H1 (cell line): ENCODE data around the gene CCNK. TPM values are rescaled to one million over a fixed set of nuclear protein-coding genes. Genes with fewer than 3 reads are reported as not detected.

ENCODE experiments used
- CTCF ChIA-PET: fragments of 300-600 bp; sonication (Branson Sonifier 250); formaldehyde crosslinking; loops from one replicate; lab custom pipeline; 2021; ENCODE audit not compliant: partially characterized antibody; lab: Charles Lee
- POLR2A ChIA-PET: fragments of 300-600 bp; sonication (Branson Sonifier 250); formaldehyde crosslinking; loops from one replicate; lab custom pipeline; 2021; ENCODE audit warnings: inconsistent platforms; ENCODE audit not compliant: partially characterized antibody; lab: Charles Lee
- DNase-seq, 2 experiments: peaks; one replicate each; pipeline versions ENCODE4 v3.0.0 to v3.0.0-alpha.2; 2010 to 2022; ENCODE audit warnings: low spot score in 2 of 2, low read depth in 1 of 2, mixed read lengths in 1 of 2
- FAIRE-seq: peaks from 2 replicates; lab custom pipeline; 2011; peaks lifted over from hg19 to GRCh38; lab: Jason Lieb, UNC
- H2AFZ ChIP-seq: 2 replicates; pipeline ENCODE4 v1.8.1; 2012; ENCODE audit warnings: low read length, inconsistent platforms
- H2AK5ac ChIP-seq: 2 replicates; pipeline ENCODE4 v1.6.1; 2013; ENCODE audit warnings: low read depth, low read length
- H2BK120ac ChIP-seq: replicated peaks from 2 replicates; pipeline ENCODE3; 2013; ENCODE audit warnings: low read depth, low read length, inconsistent platforms
- H2BK12ac ChIP-seq: 2 replicates; pipeline ENCODE4 v1.6.1; 2013; ENCODE audit warnings: low read depth, low read length
- H2BK15ac ChIP-seq: 2 replicates; pipeline ENCODE4 v1.6.1; 2013; ENCODE audit warnings: low read length
- H2BK20ac ChIP-seq: 2 replicates; pipeline ENCODE4 v1.6.1; 2013; ENCODE audit warnings: low read length
- H2BK5ac ChIP-seq: 2 replicates; pipeline ENCODE4 v1.6.1; 2013; ENCODE audit warnings: low read depth, low read length
- H3K14ac ChIP-seq: 2 replicates; pipeline ENCODE4 v1.6.1; 2013; ENCODE audit warnings: inconsistent platforms; ENCODE audit not compliant: insufficient read length
- H3K18ac ChIP-seq: 2 replicates; pipeline ENCODE4 v1.6.1; 2013; ENCODE audit warnings: low read length; ENCODE audit errors: extremely low read depth
- H3K23ac ChIP-seq: 2 replicates; pipeline ENCODE4 v1.6.1; 2013; ENCODE audit warnings: inconsistent platforms; ENCODE audit not compliant: insufficient read length
- H3K23me2 ChIP-seq: 2 replicates; pipeline ENCODE4 v1.6.1; 2013; ENCODE audit warnings: low read depth, low read length
- H3K27ac ChIP-seq: 2 replicates; pipeline ENCODE4 v1.6.1; 2011; ENCODE audit warnings: low read depth, low read length, inconsistent platforms
- H3K27me3 ChIP-seq, 4 experiments: replicated peaks in 1 of 4; 1 replicate in 1 of 4; 2 replicates in 3 of 4; pipeline versions ENCODE4 v1.6.1 to v1.8.1; 2011 to 2013; ENCODE audit warnings: low read length in 3 of 4, mild to moderate bottlenecking in 3 of 4, inconsistent platforms in 2 of 4, mixed read lengths in 2 of 4, moderate library complexity in 1 of 4; ENCODE audit not compliant: control insufficient read depth in 3 of 4, insufficient read depth in 3 of 4; ENCODE audit errors: extremely low read depth in 1 of 4
- H3K36me3 ChIP-seq, 4 experiments: 2 replicates each; pipeline versions ENCODE4 v1.6.1 to v1.8.1; 2011 to 2013; ENCODE audit warnings: mild to moderate bottlenecking in 4 of 4, low read length in 3 of 4, moderate library complexity in 2 of 4, control low read depth in 1 of 4, inconsistent platforms in 1 of 4; ENCODE audit not compliant: insufficient read depth in 4 of 4, control insufficient read depth in 2 of 4
- H3K4ac ChIP-seq: replicated peaks from 2 replicates; pipeline ENCODE3; 2013; ENCODE audit warnings: low read length, low read depth, mixed read lengths, inconsistent platforms; ENCODE audit not compliant: insufficient read length
- H3K4me1 ChIP-seq, 4 experiments: replicated peaks in 1 of 4; 1 replicate in 1 of 4; 2 replicates in 3 of 4; pipeline versions ENCODE4 v1.6.1 to v1.8.1; 2011 to 2013; ENCODE audit warnings: low read length in 3 of 4, inconsistent platforms in 2 of 4, mixed read lengths in 1 of 4; ENCODE audit not compliant: insufficient read depth in 4 of 4, control insufficient read depth in 3 of 4
- H3K4me2 ChIP-seq, 2 experiments: 2 replicates each; pipeline versions ENCODE4 v1.6.1 to v1.8.1; 2011 to 2013; ENCODE audit warnings: low read depth in 2 of 2, low read length in 2 of 2, control low read depth in 1 of 2, inconsistent platforms in 1 of 2, mild to moderate bottlenecking in 1 of 2; ENCODE audit not compliant: insufficient read depth in 1 of 2
- H3K4me3 ChIP-seq, 4 experiments: fragments of 200-600, 300-600 bp in 1 of 4; sonication (generic), shearing (Covaris generic), sonication (Bioruptor Twin) in 1 of 4; 2 replicates each; pipeline versions ENCODE4 v1.5.1 to v1.8.1; 2011 to 2016; ENCODE audit warnings: low read length in 4 of 4, low read depth in 3 of 4, control low read depth in 2 of 4, inconsistent platforms in 2 of 4, mild to moderate bottlenecking in 2 of 4, mixed read lengths in 1 of 4, moderate library complexity in 1 of 4; ENCODE audit not compliant: insufficient read depth in 2 of 4; ENCODE audit errors: extremely low read depth in 1 of 4
- H3K56ac ChIP-seq: replicated peaks from 2 replicates; pipeline ENCODE3; 2013; ENCODE audit warnings: low read depth, mild to moderate bottlenecking, mixed read lengths, low read length, inconsistent platforms; ENCODE audit not compliant: insufficient read length
- H3K79me1 ChIP-seq: 2 replicates; pipeline ENCODE4 v1.6.1; 2013; ENCODE audit warnings: low read depth, low read length, control low read depth
- H3K79me2 ChIP-seq, 2 experiments: 2 replicates each; pipeline versions ENCODE4 v1.6.1 to v1.8.1; 2012 to 2013; ENCODE audit warnings: low read length in 2 of 2, mild to moderate bottlenecking in 2 of 2, inconsistent platforms in 1 of 2; ENCODE audit not compliant: insufficient read depth in 2 of 2, control insufficient read depth in 1 of 2
- H3K9ac ChIP-seq, 4 experiments: replicated peaks in 1 of 4; 1 replicate in 1 of 4; 2 replicates in 3 of 4; pipeline versions ENCODE4 v1.6.1 to v1.8.1; 2011 to 2013; ENCODE audit warnings: low read depth in 3 of 4, low read length in 3 of 4, control low read depth in 2 of 4, mild to moderate bottlenecking in 2 of 4, moderate library complexity in 2 of 4, inconsistent platforms in 1 of 4; ENCODE audit errors: extremely low read depth in 1 of 4
- H3K9me3 ChIP-seq, 2 experiments: 2 replicates each; pipeline versions ENCODE4 v1.6.1 to v1.8.1; 2012 to 2013; ENCODE audit warnings: mild to moderate bottlenecking in 2 of 2, moderate library complexity in 2 of 2, control low read depth in 1 of 2, inconsistent platforms in 1 of 2, low read depth in 1 of 2, low read length in 1 of 2, mixed read lengths in 1 of 2; ENCODE audit not compliant: insufficient read depth in 2 of 2
- H4K20me1 ChIP-seq, 2 experiments: replicated peaks in 1 of 2; 2 replicates each; pipeline versions ENCODE3 to v1.8.1; 2011 to 2013; ENCODE audit warnings: inconsistent platforms in 2 of 2, low read length in 2 of 2, mild to moderate bottlenecking in 1 of 2; ENCODE audit not compliant: insufficient read depth in 2 of 2, control insufficient read depth in 1 of 2
- H4K5ac ChIP-seq: 2 replicates; pipeline ENCODE4 v1.6.1; 2013; ENCODE audit warnings: low read length, low read depth, mixed read lengths, inconsistent platforms; ENCODE audit not compliant: insufficient read length
- H4K8ac ChIP-seq: 2 replicates; pipeline ENCODE4 v1.8.0; 2013; ENCODE audit warnings: mild to moderate bottlenecking, moderate library complexity, low read length, inconsistent platforms; ENCODE audit not compliant: insufficient read depth; ENCODE audit errors: extremely low read depth
- H4K91ac ChIP-seq: replicated peaks from 2 replicates; pipeline ENCODE3; 2013; ENCODE audit warnings: low read length, mixed read lengths, inconsistent platforms; ENCODE audit not compliant: insufficient read length
- ASH2L ChIP-seq: fragments of 200-600, 300-600 bp; sonication (generic); IDR thresholded peaks from one replicate; pipeline ENCODE4 v1.7.1; 2017; ENCODE audit warnings: low read length
- CHD2 ChIP-seq: IDR thresholded peaks from 2 replicates; pipeline ENCODE4 v1.6.1; 2012; ENCODE audit warnings: low read length, improper control_type of control experiment
- GABPA ChIP-seq: IDR thresholded peaks from 2 replicates; pipeline ENCODE4 v1.6.1; 2011; ENCODE audit warnings: mild to moderate bottlenecking, low read length, moderate library complexity, borderline replicate concordance; ENCODE audit not compliant: insufficient read depth
- GTF2F1 ChIP-seq: IDR thresholded peaks from 2 replicates; pipeline ENCODE4 v1.6.1; 2012; ENCODE audit warnings: low read depth, low read length, improper control_type of control experiment, borderline replicate concordance
- JUND ChIP-seq: IDR thresholded peaks from 2 replicates; pipeline ENCODE4 v1.6.1; 2011; ENCODE audit warnings: mild to moderate bottlenecking, improper control_type of control experiment, low read length
- KDM1A ChIP-seq: fragments of 200-600, 300-600 bp; sonication (generic); IDR thresholded peaks from 2 replicates; pipeline ENCODE4 v1.7.1; 2016; ENCODE audit warnings: mild to moderate bottlenecking, low read length, borderline replicate concordance
- MAX ChIP-seq: IDR thresholded peaks from 2 replicates; pipeline ENCODE4 v1.6.1; 2012; ENCODE audit warnings: inconsistent platforms
- PHF8 ChIP-seq: fragments of 200-600 bp; sonication (generic); conservative IDR thresholded peaks from 2 replicates; pipeline ENCODE4 v1.7.1; 2012; ENCODE audit warnings: low read depth, mild to moderate bottlenecking, inconsistent platforms, low read length, moderate library complexity
- RFX5 ChIP-seq: IDR thresholded peaks from 2 replicates; pipeline ENCODE4 v1.6.1; 2011; ENCODE audit warnings: low read depth, low read length, improper control_type of control experiment, borderline replicate concordance
- SUZ12 ChIP-seq: fragments of 200-600 bp; sonication (generic); IDR thresholded peaks from 2 replicates; pipeline ENCODE4 v1.6.1; 2012; ENCODE audit warnings: mild to moderate bottlenecking, inconsistent platforms, low read length, moderate library complexity, mixed read lengths
- TAF7 ChIP-seq: optimal IDR thresholded peaks from 2 replicates; pipeline ENCODE3; 2011; ENCODE audit warnings: low read depth, mild to moderate bottlenecking, inconsistent platforms, low read length, moderate library complexity, borderline replicate concordance
- TCF12 ChIP-seq: IDR thresholded peaks from 2 replicates; pipeline ENCODE4 v1.6.1; 2011; ENCODE audit warnings: low read depth, mild to moderate bottlenecking, low read length
- TEAD4 ChIP-seq: IDR thresholded peaks from 2 replicates; pipeline ENCODE4 v1.6.1; 2012; ENCODE audit warnings: low read depth, low read length, inconsistent platforms, mixed read lengths
- WGBS, 2 experiments: shearing (Covaris generic) in 1 of 2; methylation state at CpG; one replicate each; pipeline versions ENCODE4 v1.1.6 to v1.1.7; 2013 to 2015; ENCODE audit warnings: low lambda C conversion rate in 2 of 2, mixed read lengths in 2 of 2, inconsistent platforms in 1 of 2, low coverage in 1 of 2, missing lambda C conversion rate in 1 of 2; ENCODE audit not compliant: insufficient replicate concordance in 2 of 2, insufficient coverage in 1 of 2, insufficient read length in 1 of 2; ENCODE audit errors: extremely low coverage in 1 of 2, missing lambda C conversion rate in 1 of 2; 5-methylcytosine and 5-hydroxymethylcytosine counted together
- polyA plus RNA-seq, 7 experiments: library from polyadenylated mRNA; depleted of rRNA in 3 of 7; stranded (reverse) in 5 of 7; unstranded in 2 of 7; fragments of >200 nt in 5 of 7; fragments of 200-250 nt in 2 of 7; gene quantifications; 1 replicate in 5 of 7; 2 replicates in 1 of 7; 4 replicates in 1 of 7; pipeline versions ENCODE4 v1.2.1 to v1.2.3, GENCODE V29; 2011 to 2013; ENCODE audit warnings: missing spikeins in 2 of 7, mixed read lengths in 2 of 7
- total RNA-seq: library from RNA; stranded (reverse); fragmentation: NEBNext Ultra II Directional; extraction: Animal tissue kit (Norgen Biotek cat#: 25700); gene quantifications from 2 replicates; pipeline ENCODE4 v1.2.1, GENCODE V29; 2021

CCNK gene
- total and polyA plus RNA-seq, 2 of the 8 experiments (the other 6 are each of a cell fraction or from before 2014, with no cell fraction given), result 10.7 to 82.7 TPM

GRCh38 chr14:99548255-99548654, 67.0 kb downstream of the CCNK start:
- no peak overlapping the region for H3K23ac ChIP-seq
- WGBS, 2 experiments, result 94% methylated on average over 18 of the region's 18 CpGs; no CpG with 5 or more reads in 1 of the 2 experiments
- H3K27ac ChIP-seq, result no peak overlapping the region
- DNase-seq (no peak), FAIRE-seq (no peak)
- H2BK5ac ChIP-seq, result no peak overlapping the region
- H3K56ac ChIP-seq, result no peak overlapping the region
- H4K8ac ChIP-seq, result no peak overlapping the region
- peaks cover 3 to 20% of the 10 kb centered on the region in 2 experiments for H4K20me1 ChIP-seq
- no peak overlapping the region for H4K5ac ChIP-seq
- no peak overlapping the region for H4K91ac ChIP-seq
- peaks cover 2% of the 10 kb centered on the region; the same call in 1 of the 2 replicates for H3K23me2 ChIP-seq
- POLR2A ChIA-PET, result interaction anchor here (0.9 to 1.1 kb wide), 2 partner anchors 56 to 67 kb away, joined by 3 read pairs; partner anchors contain the start of genes CCDC85C, CCNK and SETD3
- no peaks in the 10 kb centered on the region for H3K27me3 ChIP-seq
- H3K4me1 ChIP-seq, result peaks cover 8 to 25% (median 13%) of the 10 kb centered on the region in 4 experiments; a peak in 6 of 7 replicates
- H3K79me1 ChIP-seq, result peaks cover 27% of the 10 kb centered on the region
- no peaks in the 10 kb centered on the region for H3K9me3 ChIP-seq
- no peak overlapping the region for H2BK15ac ChIP-seq
- peaks cover 0 to 66% of the 10 kb centered on the region in 2 experiments; a peak in 2 of 4 replicates for H3K79me2 ChIP-seq
- H2BK12ac ChIP-seq, result no peak overlapping the region
- H3K18ac ChIP-seq, result no peak overlapping the region
- no peak overlapping the region for H3K9ac ChIP-seq
- H2BK120ac ChIP-seq, result no peak overlapping the region
- no peak overlapping the region for H2BK20ac ChIP-seq
- no peak overlapping the region for H3K4me3 ChIP-seq
- no peak overlapping the region; the same call in 1 of the 2 replicates for H2AK5ac ChIP-seq
- no peaks in the 10 kb centered on the region for H3K36me3 ChIP-seq
- CTCF ChIA-PET, result interaction anchor here (0.6 to 1.7 kb wide), 6 partner anchors 8 to 344 kb away, joined by 3 to 4 read pairs (median 3); no protein-coding TSS in a partner anchor
- H3K14ac ChIP-seq, result no peak overlapping the region
- H2AFZ ChIP-seq, result no peak overlapping the region
- no peak overlapping the region for H3K4me2 ChIP-seq
- H3K4ac ChIP-seq, result no peak overlapping the region
- TF ChIP-seq KDM1A, result no peak
- no peak for TF ChIP-seq GTF2F1
- TF ChIP-seq CHD2, result no peak
- no peak for TF ChIP-seq TAF7
- no peak for TF ChIP-seq TEAD4
- TF ChIP-seq RFX5, result no peak
- no peak for TF ChIP-seq PHF8
- TF ChIP-seq MAX, result no peak
- TF ChIP-seq TCF12, result no peak
- no peak for TF ChIP-seq GABPA
- no peak for TF ChIP-seq SUZ12
- TF ChIP-seq JUND, result no peak
- TF ChIP-seq ASH2L, result no peak
